ENCODE data around the gene STARD9. TPM values are rescaled to one million over a fixed set of nuclear protein-coding genes. Genes with fewer than 3 reads are reported as not detected.

The STARD9 gene
- total and polyA plus RNA-seq, 3 experiments from 2014 or later: 1.3 to 7.6 (median 6.5) TPM

DNA sequence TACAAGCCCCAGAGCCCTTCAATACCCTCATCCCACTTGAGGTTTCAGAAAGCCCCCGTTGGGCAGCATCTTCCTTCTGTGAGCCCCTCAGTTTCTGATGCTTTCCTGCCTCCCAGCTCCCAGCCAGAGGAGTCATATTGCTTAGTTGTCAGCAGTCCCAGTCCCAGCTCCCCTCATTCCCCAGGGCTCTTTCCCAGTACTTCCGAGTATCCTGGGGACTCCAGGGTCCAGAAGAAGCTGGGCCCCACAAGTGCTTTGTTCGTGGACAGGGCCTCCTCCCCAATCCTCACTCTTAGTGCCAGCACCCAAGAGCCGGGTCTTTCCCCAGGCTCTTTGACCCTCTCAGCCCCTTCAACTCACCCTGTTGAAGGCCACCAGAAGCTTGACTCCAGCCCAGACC, 117.6 kb downstream of the STARD9 start:
- Mint-ChIP-seq H3K4me3 (no peak overlapping the region), H3K27me3 (no peaks in the 10 kb centered on the region)
- CTCF ChIA-PET: interaction anchor here (1.6 kb wide), 1 partner anchor 9 kb away, joined by 3 read pairs; no protein-coding TSS in a partner anchor

GRCh38 chr15:42693496-42693895, 118.1 kb downstream of the STARD9 start:
- POLR2A ChIA-PET: no interaction called here
- no peaks in the 10 kb centered on the region for H3K4me1 ChIP-seq (ENCODE audit: insufficient read depth, low read length)
- Mint-ChIP-seq H3K27ac (no peak overlapping the region), H3K36me3 (peaks cover 0 to 24% (median 3%) of the 10 kb centered on the region in 3 donors), H3K27me3 (no peaks in the 10 kb centered on the region), H3K4me1 (peaks cover 5 to 14% (median 8%) of the 10 kb centered on the region in 3 donors), H3K9me3 (no peaks in the 10 kb centered on the region), H3K4me3 (no peak overlapping the region)
- H3K27me3 ChIP-seq (ENCODE audit: insufficient read depth, low read length, poor library complexity, severe bottlenecking): no peaks in the 10 kb centered on the region
- H3K27ac ChIP-seq (ENCODE audit: low read depth, low read length): no peak overlapping the region
- no peak for DNase-seq
- CTCF ChIA-PET: interaction anchor here (1.6 kb wide), 1 partner anchor 9 kb away, joined by 3 read pairs; no protein-coding TSS in a partner anchor
- H3K9me3 ChIP-seq (ENCODE audit: low read length): no peaks in the 10 kb centered on the region
- H3K4me3 ChIP-seq (ENCODE audit: low read length): no peak overlapping the region
- no peaks in the 10 kb centered on the region for H3K36me3 ChIP-seq (ENCODE audit: insufficient read depth, low read length)

More for the DNA sequence above, 117.6 kb downstream of the STARD9 start:
- Mint-ChIP-seq H3K27ac (peak overlapping the region in 1 of 8 donors; percentile 43), H3K36me3 (peaks cover 0 to 23% (median 5%) of the 10 kb centered on the region in 3 donors), H3K9me3 (no peaks in the 10 kb centered on the region), H3K4me1 (peaks cover 5 to 14% (median 8%) of the 10 kb centered on the region in 3 donors)
- no peak overlapping the region for H3K4me3 ChIP-seq (ENCODE audit: low read length)
- H3K4me1 ChIP-seq (ENCODE audit: insufficient read depth, low read length): no peaks in the 10 kb centered on the region
- POLR2A ChIA-PET: no interaction called here
- no peak for DNase-seq
- no peaks in the 10 kb centered on the region for H3K9me3 ChIP-seq (ENCODE audit: low read length)
- no peaks in the 10 kb centered on the region for H3K27me3 ChIP-seq (ENCODE audit: insufficient read depth, low read length, poor library complexity, severe bottlenecking)
- H3K36me3 ChIP-seq (ENCODE audit: insufficient read depth, low read length): no peaks in the 10 kb centered on the region
- H3K27ac ChIP-seq (ENCODE audit: low read depth, low read length): no peak overlapping the region

DNA sequence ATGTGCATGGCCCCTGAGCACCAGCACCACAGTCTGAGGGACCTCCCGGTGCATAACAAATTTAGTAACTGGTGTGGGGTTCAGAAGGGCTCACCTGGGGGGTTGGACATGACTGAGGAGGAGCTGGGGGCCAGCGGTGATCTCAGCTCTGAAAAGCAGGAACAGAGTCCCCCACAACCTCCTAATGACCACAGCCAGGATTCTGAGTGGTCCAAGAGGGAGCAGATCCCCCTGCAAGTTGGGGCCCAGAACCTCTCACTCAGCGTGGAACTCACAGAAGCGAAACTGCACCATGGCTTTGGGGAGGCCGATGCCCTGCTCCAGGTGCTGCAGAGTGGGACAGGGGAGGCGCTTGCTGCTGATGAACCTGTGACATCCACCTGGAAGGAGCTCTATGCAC, 118.5 kb downstream of the STARD9 start:
- CTCF ChIA-PET: interaction anchor here (0.7 to 1.6 kb wide), 2 partner anchors 8 to 23 kb away, joined by 3 read pairs; no protein-coding TSS in a partner anchor
- H3K4me3 ChIP-seq (ENCODE audit: low read length): no peak overlapping the region
- Mint-ChIP-seq H3K9me3 (no peaks in the 10 kb centered on the region), H3K36me3 (peaks cover 0 to 24% (median 3%) of the 10 kb centered on the region in 3 donors), H3K4me3 (no peak overlapping the region), H3K27ac (peak overlapping the region in 1 of 8 donors; percentile 33), H3K4me1 (peaks cover 5 to 14% (median 8%) of the 10 kb centered on the region in 3 donors), H3K27me3 (no peaks in the 10 kb centered on the region)
- H3K9me3 ChIP-seq (ENCODE audit: low read length): no peaks in the 10 kb centered on the region
- POLR2A ChIA-PET: no interaction called here
- H3K36me3 ChIP-seq (ENCODE audit: insufficient read depth, low read length): no peaks in the 10 kb centered on the region
- H3K27me3 ChIP-seq (ENCODE audit: insufficient read depth, low read length, poor library complexity, severe bottlenecking): no peaks in the 10 kb centered on the region
- no peaks in the 10 kb centered on the region for H3K4me1 ChIP-seq (ENCODE audit: insufficient read depth, low read length)
- no peak for DNase-seq
- H3K27ac ChIP-seq (ENCODE audit: low read depth, low read length): no peak overlapping the region

DNA sequence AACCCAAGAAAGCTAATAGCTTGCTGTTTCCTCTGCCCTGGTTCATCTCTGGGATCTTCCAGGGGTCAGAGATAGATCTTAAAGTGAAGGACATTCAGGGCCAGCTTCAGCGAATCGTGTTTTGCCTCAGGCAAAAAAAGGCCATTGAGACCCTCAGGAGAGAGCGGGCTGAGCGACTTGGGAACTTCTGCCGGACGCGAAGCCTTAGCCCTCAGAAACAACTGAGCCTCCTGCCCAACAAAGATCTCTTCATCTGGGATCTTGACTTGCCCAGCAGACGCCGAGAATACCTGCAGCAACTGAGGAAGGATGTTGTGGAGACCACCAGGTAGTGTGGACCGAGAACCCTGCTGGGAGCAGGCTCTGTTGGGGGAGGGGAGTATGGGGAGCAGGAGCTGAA, 119.0 kb downstream of the STARD9 start:
- no peak for DNase-seq
- Mint-ChIP-seq H3K9me3 (no peaks in the 10 kb centered on the region), H3K27ac (no peak overlapping the region), H3K36me3 (peaks cover 0 to 26% (median 3%) of the 10 kb centered on the region in 3 donors), H3K4me1 (peaks cover 5 to 14% (median 8%) of the 10 kb centered on the region in 3 donors), H3K4me3 (no peak overlapping the region), H3K27me3 (no peaks in the 10 kb centered on the region)
- ChIA-PET POLR2A (no interaction called here), CTCF (interaction anchor here (0.7 to 1.6 kb wide), 3 partner anchors 8 to 28 kb away, joined by 3 read pairs; no protein-coding TSS in a partner anchor)
- Histone ChIP-seq H3K4me3 (ENCODE audit: low read length) (no peak overlapping the region), H3K4me1 (ENCODE audit: insufficient read depth, low read length) (no peaks in the 10 kb centered on the region), H3K27me3 (ENCODE audit: insufficient read depth, low read length, poor library complexity, severe bottlenecking) (no peaks in the 10 kb centered on the region), H3K36me3 (ENCODE audit: insufficient read depth, low read length) (no peaks in the 10 kb centered on the region), H3K9me3 (ENCODE audit: low read length) (no peaks in the 10 kb centered on the region), H3K27ac (ENCODE audit: low read depth, low read length) (no peak overlapping the region)

GRCh38 chr15:42695527-42696071, 120.2 kb downstream of the STARD9 start:
- no peaks in the 10 kb centered on the region for H3K9me3 Mint-ChIP-seq
- Histone ChIP-seq H3K36me3 (ENCODE audit: insufficient read depth, low read length) (no peaks in the 10 kb centered on the region), H3K4me1 (ENCODE audit: insufficient read depth, low read length) (no peaks in the 10 kb centered on the region), H3K4me3 (ENCODE audit: low read length) (no peak overlapping the region), H3K27me3 (ENCODE audit: insufficient read depth, low read length, poor library complexity, severe bottlenecking) (no peaks in the 10 kb centered on the region), H3K27ac (ENCODE audit: low read depth, low read length) (no peak overlapping the region), H3K9me3 (ENCODE audit: low read length) (no peaks in the 10 kb centered on the region)
- ChIA-PET POLR2A (no interaction called here), CTCF (no interaction called here)
- H3K27ac Mint-ChIP-seq: peak overlapping the region in 2 of 8 donors; percentile 56
- DNase-seq: no peak
- peaks cover 0 to 26% (median 3%) of the 10 kb centered on the region in 3 donors for H3K36me3 Mint-ChIP-seq
- no peak overlapping the region for H3K4me3 Mint-ChIP-seq
- no peaks in the 10 kb centered on the region for H3K27me3 Mint-ChIP-seq
- peaks cover 5 to 10% (median 7%) of the 10 kb centered on the region in 3 donors for H3K4me1 Mint-ChIP-seq

GRCh38 chr15:42696626-42697025, 121.2 kb downstream of the STARD9 start:
- H3K4me1 ChIP-seq (ENCODE audit: insufficient read depth, low read length): no peaks in the 10 kb centered on the region
- no peak overlapping the region for H3K4me3 Mint-ChIP-seq
- POLR2A ChIA-PET: no interaction called here
- CTCF ChIA-PET: no interaction called here
- DNase-seq: no peak
- no peaks in the 10 kb centered on the region for H3K9me3 Mint-ChIP-seq
- peaks cover under 1% of the 10 kb centered on the region in 3 donors for H3K4me1 Mint-ChIP-seq
- peaks cover 0 to 29% (median 6%) of the 10 kb centered on the region in 3 donors for H3K36me3 Mint-ChIP-seq
- no peak overlapping the region for H3K27ac ChIP-seq (ENCODE audit: low read depth, low read length)
- no peaks in the 10 kb centered on the region for H3K36me3 ChIP-seq (ENCODE audit: insufficient read depth, low read length)
- H3K27ac Mint-ChIP-seq: peak overlapping the region in 1 of 8 donors; percentile 42
- no peaks in the 10 kb centered on the region for H3K27me3 ChIP-seq (ENCODE audit: insufficient read depth, low read length, poor library complexity, severe bottlenecking)
- no peak overlapping the region for H3K4me3 ChIP-seq (ENCODE audit: low read length)
- no peaks in the 10 kb centered on the region for H3K27me3 Mint-ChIP-seq
- no peaks in the 10 kb centered on the region for H3K9me3 ChIP-seq (ENCODE audit: low read length)

DNA sequence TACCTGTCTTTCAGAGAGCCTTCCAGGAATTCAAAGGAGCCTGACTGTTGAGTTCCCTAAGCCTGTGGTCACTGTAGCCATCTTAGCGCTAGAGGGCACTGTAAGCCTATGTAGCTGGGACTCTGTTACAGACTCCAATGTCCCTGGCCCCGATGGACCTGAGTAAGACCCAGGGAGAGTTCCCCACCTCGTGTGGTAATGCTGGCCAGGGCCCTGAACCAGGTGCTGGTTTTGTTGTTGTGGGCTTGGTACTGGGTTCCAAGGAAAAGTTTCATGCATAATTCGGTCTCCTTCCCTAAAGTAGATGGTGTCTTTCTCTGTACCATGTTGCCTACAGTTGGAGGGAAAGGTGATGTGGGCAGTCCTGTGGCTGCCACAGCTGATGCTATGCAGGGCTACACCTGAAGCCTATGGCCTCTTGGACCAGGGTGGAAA, 129.1 kb downstream of the STARD9 start:
- H3K4me3 ChIP-seq (ENCODE audit: low read length): no peak overlapping the region
- Mint-ChIP-seq H3K9me3 (no peaks in the 10 kb centered on the region), H3K27ac (no peak overlapping the region), H3K36me3 (peaks cover 0 to 12% (median 5%) of the 10 kb centered on the region in 3 donors), H3K4me1 (no peaks in the 10 kb centered on the region), H3K4me3 (no peak overlapping the region), H3K27me3 (no peaks in the 10 kb centered on the region)
- H3K9me3 ChIP-seq (ENCODE audit: low read length): no peaks in the 10 kb centered on the region
- ChIA-PET POLR2A (no interaction called here), CTCF (interaction anchor here (1.2 to 4.1 kb wide), 5 partner anchors 13 to 229 kb away, joined by 3 to 35 read pairs (median 4); partner anchors contain the start of gene TTBK2)
- no peaks in the 10 kb centered on the region for H3K4me1 ChIP-seq (ENCODE audit: insufficient read depth, low read length)
- peak; percentile 20 to 66 (median 41) for DNase-seq
- H3K27ac ChIP-seq (ENCODE audit: low read depth, low read length): no peak overlapping the region
- H3K27me3 ChIP-seq (ENCODE audit: insufficient read depth, low read length, poor library complexity, severe bottlenecking): no peaks in the 10 kb centered on the region
- no peaks in the 10 kb centered on the region for H3K36me3 ChIP-seq (ENCODE audit: insufficient read depth, low read length)

DNA sequence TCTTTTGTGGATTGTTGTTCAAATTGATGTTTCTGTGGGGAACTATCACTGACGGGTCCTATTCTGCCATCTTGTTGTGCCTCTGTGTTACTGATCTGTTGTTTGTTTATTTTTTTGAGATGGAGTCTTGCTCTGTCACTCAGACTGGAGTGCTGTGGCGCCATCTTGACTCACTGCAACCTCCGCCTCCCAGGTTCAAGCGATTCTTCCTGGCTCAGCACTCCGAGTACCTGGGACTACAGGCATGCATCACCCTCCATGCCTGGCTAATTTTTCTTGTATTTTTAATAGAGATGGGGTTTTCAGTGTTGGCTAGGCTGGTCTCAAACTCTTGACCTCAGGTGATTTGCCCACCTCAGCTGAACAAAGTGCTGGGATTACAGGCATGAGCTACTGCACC, 129.9 kb downstream of the STARD9 start:
- no peak for DNase-seq
- no peaks in the 10 kb centered on the region for H3K27me3 Mint-ChIP-seq
- H3K9me3 ChIP-seq (ENCODE audit: low read length): no peaks in the 10 kb centered on the region
- ChIA-PET POLR2A (no interaction called here), CTCF (interaction anchor here (1.9 to 4.1 kb wide), 2 partner anchors 12 to 220 kb away, joined by 4 to 35 read pairs; no protein-coding TSS in a partner anchor)
- peaks cover 0 to 12% (median 5%) of the 10 kb centered on the region in 3 donors for H3K36me3 Mint-ChIP-seq
- H3K4me1 ChIP-seq (ENCODE audit: insufficient read depth, low read length): no peaks in the 10 kb centered on the region
- no peak overlapping the region for H3K27ac ChIP-seq (ENCODE audit: low read depth, low read length)
- H3K9me3 Mint-ChIP-seq: no peaks in the 10 kb centered on the region
- H3K4me3 ChIP-seq (ENCODE audit: low read length): no peak overlapping the region
- no peak overlapping the region for H3K4me3 Mint-ChIP-seq
- H3K4me1 Mint-ChIP-seq: no peaks in the 10 kb centered on the region
- H3K27ac Mint-ChIP-seq: peak overlapping the region in 1 of 8 donors; percentile 23
- no peaks in the 10 kb centered on the region for H3K36me3 ChIP-seq (ENCODE audit: insufficient read depth, low read length)
- no peaks in the 10 kb centered on the region for H3K27me3 ChIP-seq (ENCODE audit: insufficient read depth, low read length, poor library complexity, severe bottlenecking)
